ENCODE data around the gene FUBP1. TPM values are rescaled to one million over a fixed set of nuclear protein-coding genes. Genes with fewer than 3 reads are reported as not detected.

The FUBP1 gene
- total and polyA plus RNA-seq, 4 donors: 18.3 to 142 (median 78.9) TPM

- Histone ChIP-seq H3K4me1 (ENCODE audit: control insufficient read depth in 1 of 2, insufficient read depth in 2 of 2, low read length in 2 of 2) (no peaks in the 10 kb centered on the region), H3K36me3 (ENCODE audit: control insufficient read depth in 1 of 2, insufficient read depth in 2 of 2, low read length in 1 of 2) (peaks cover 4 to 15% of the 10 kb centered on the region in 2 donors), H3K9me3 (ENCODE audit: control insufficient read depth, low read length) (no peaks in the 10 kb centered on the region), H3K27ac (ENCODE audit: low read depth in 1 of 2, low read length in 2 of 2) (no peak overlapping the region), H3K27me3 (ENCODE audit: control insufficient read depth in 1 of 2, insufficient read depth in 2 of 2, low read length in 1 of 2) (no peaks in the 10 kb centered on the region), H3K4me3 (ENCODE audit: low read length in 2 of 2) (no peak overlapping the region)
- intact Hi-C loops (cut with DNase I): no loop called here
- DNase-seq (no peak), ATAC-seq (ENCODE audit: low FRiP score) (no peak)
- WGBS, 2 donors: 89 to 91% methylated on average over 3 of the region's 3 CpGs
Observed at GRCh38 chr1:77966291-77966690, 12.6 kb downstream of the FUBP1 start.

GRCh38 chr1:77961392-77961791, 17.5 kb downstream of the FUBP1 start:
- Histone ChIP-seq H3K4me1 (ENCODE audit: control insufficient read depth in 1 of 2, insufficient read depth in 2 of 2, low read length in 2 of 2) (no peaks in the 10 kb centered on the region), H3K36me3 (ENCODE audit: control insufficient read depth in 1 of 2, insufficient read depth in 2 of 2, low read length in 1 of 2) (peaks cover 9 to 20% of the 10 kb centered on the region in 2 donors), H3K27me3 (ENCODE audit: control insufficient read depth in 1 of 2, insufficient read depth in 2 of 2, low read length in 1 of 2) (no peaks in the 10 kb centered on the region), H3K27ac (ENCODE audit: low read depth in 1 of 2, low read length in 2 of 2) (no peak overlapping the region), H3K9me3 (ENCODE audit: control insufficient read depth, low read length) (no peaks in the 10 kb centered on the region), H3K4me3 (ENCODE audit: low read length in 2 of 2) (no peak overlapping the region)
- no peak for ATAC-seq (ENCODE audit: low FRiP score)
- intact Hi-C loops (cut with DNase I): no loop called here
- DNase-seq: no peak
- 73 to 74% methylated on average over 2 of the region's 2 CpGs for WGBS, 2 donors

GRCh38 chr1:77958850-77959249, 20.0 kb downstream of the FUBP1 start:
- ATAC-seq (ENCODE audit: low FRiP score) (no peak), DNase-seq (no peak)
- H3K36me3 ChIP-seq (ENCODE audit: control insufficient read depth in 1 of 2, insufficient read depth in 2 of 2, low read length in 1 of 2): peaks cover 8 to 10% of the 10 kb centered on the region in 2 donors
- no peak overlapping the region for H3K27ac ChIP-seq (ENCODE audit: low read depth in 1 of 2, low read length in 2 of 2)
- intact Hi-C loops (cut with DNase I): no loop called here
- no peaks in the 10 kb centered on the region for H3K9me3 ChIP-seq (ENCODE audit: control insufficient read depth, low read length)
- 90 to 92% methylated on average over 2 of the region's 2 CpGs for WGBS, 2 donors
- no peaks in the 10 kb centered on the region for H3K27me3 ChIP-seq (ENCODE audit: control insufficient read depth in 1 of 2, insufficient read depth in 2 of 2, low read length in 1 of 2)
- no peaks in the 10 kb centered on the region for H3K4me1 ChIP-seq (ENCODE audit: control insufficient read depth in 1 of 2, insufficient read depth in 2 of 2, low read length in 2 of 2)
- no peak overlapping the region for H3K4me3 ChIP-seq (ENCODE audit: low read length in 2 of 2)

- no peak for DNase-seq
- Histone ChIP-seq H3K36me3 (ENCODE audit: control insufficient read depth in 1 of 2, insufficient read depth in 2 of 2, low read length in 1 of 2) (peaks cover 8 to 10% of the 10 kb centered on the region in 2 donors), H3K4me3 (ENCODE audit: low read length in 2 of 2) (no peak overlapping the region), H3K4me1 (ENCODE audit: control insufficient read depth in 1 of 2, insufficient read depth in 2 of 2, low read length in 2 of 2) (no peaks in the 10 kb centered on the region), H3K27ac (ENCODE audit: low read depth in 1 of 2, low read length in 2 of 2) (no peak overlapping the region), H3K27me3 (ENCODE audit: control insufficient read depth in 1 of 2, insufficient read depth in 2 of 2, low read length in 1 of 2) (no peaks in the 10 kb centered on the region), H3K9me3 (ENCODE audit: control insufficient read depth, low read length) (no peaks in the 10 kb centered on the region)
- no peak for ATAC-seq (ENCODE audit: low FRiP score)
- intact Hi-C loops (cut with DNase I): no loop called here
Observed at GRCh38 chr1:77958391-77958790, 20.5 kb downstream of the FUBP1 start.

- WGBS, 2 donors: 64 to 68% methylated on average over 3 of the region's 3 CpGs
- ATAC-seq (ENCODE audit: low FRiP score) (no peak), DNase-seq (no peak)
- H3K27ac ChIP-seq (ENCODE audit: low read depth in 1 of 2, low read length in 2 of 2): no peak overlapping the region
- no peaks in the 10 kb centered on the region for H3K9me3 ChIP-seq (ENCODE audit: control insufficient read depth, low read length)
- H3K36me3 ChIP-seq (ENCODE audit: control insufficient read depth in 1 of 2, insufficient read depth in 2 of 2, low read length in 1 of 2): peaks cover 6 to 10% of the 10 kb centered on the region in 2 donors
- no peaks in the 10 kb centered on the region for H3K4me1 ChIP-seq (ENCODE audit: control insufficient read depth in 1 of 2, insufficient read depth in 2 of 2, low read length in 2 of 2)
- H3K27me3 ChIP-seq (ENCODE audit: control insufficient read depth in 1 of 2, insufficient read depth in 2 of 2, low read length in 1 of 2): no peaks in the 10 kb centered on the region
- no peak overlapping the region for H3K4me3 ChIP-seq (ENCODE audit: low read length in 2 of 2)
- intact Hi-C loops (cut with DNase I): no loop called here
Observed at GRCh38 chr1:77956464-77956863, 22.4 kb downstream of the FUBP1 start.

- Histone ChIP-seq H3K4me3 (ENCODE audit: low read length in 2 of 2) (no peak overlapping the region), H3K27ac (ENCODE audit: low read depth in 1 of 2, low read length in 2 of 2) (no peak overlapping the region), H3K9me3 (ENCODE audit: control insufficient read depth, low read length) (no peaks in the 10 kb centered on the region), H3K36me3 (ENCODE audit: control insufficient read depth in 1 of 2, insufficient read depth in 2 of 2, low read length in 1 of 2) (peaks cover 10% of the 10 kb centered on the region in 2 donors), H3K27me3 (ENCODE audit: control insufficient read depth in 1 of 2, insufficient read depth in 2 of 2, low read length in 1 of 2) (no peaks in the 10 kb centered on the region), H3K4me1 (ENCODE audit: control insufficient read depth in 1 of 2, insufficient read depth in 2 of 2, low read length in 2 of 2) (no peaks in the 10 kb centered on the region)
- ATAC-seq (ENCODE audit: low FRiP score) (no peak), DNase-seq (no peak)
- 49 to 56% methylated on average over 3 of the region's 3 CpGs for WGBS, 2 donors
- intact Hi-C loops (cut with DNase I): no loop called here
Observed at GRCh38 chr1:77955709-77956108, 23.2 kb downstream of the FUBP1 start.

- no peak overlapping the region for H3K4me3 ChIP-seq (ENCODE audit: low read length in 2 of 2)
- WGBS, 2 donors: 83 to 89% methylated on average over 2 of the region's 2 CpGs
- intact Hi-C loops (cut with DNase I): loop anchor here in 1 of 2 donors (5.0 kb wide), 1 partner anchor 37 kb away; no protein-coding TSS in a partner anchor
- no peak overlapping the region for H3K27ac ChIP-seq (ENCODE audit: low read depth in 1 of 2, low read length in 2 of 2)
- no peaks in the 10 kb centered on the region for H3K4me1 ChIP-seq (ENCODE audit: control insufficient read depth in 1 of 2, insufficient read depth in 2 of 2, low read length in 2 of 2)
- H3K36me3 ChIP-seq (ENCODE audit: control insufficient read depth in 1 of 2, insufficient read depth in 2 of 2, low read length in 1 of 2): peaks cover 6 to 7% of the 10 kb centered on the region in 2 donors
- H3K9me3 ChIP-seq (ENCODE audit: control insufficient read depth, low read length): no peaks in the 10 kb centered on the region
- H3K27me3 ChIP-seq (ENCODE audit: control insufficient read depth in 1 of 2, insufficient read depth in 2 of 2, low read length in 1 of 2): no peaks in the 10 kb centered on the region
- ATAC-seq (ENCODE audit: low FRiP score) (no peak), DNase-seq (no peak)
Observed at GRCh38 chr1:77954521-77954920, 24.4 kb downstream of the FUBP1 start.

- Histone ChIP-seq H3K4me1 (ENCODE audit: control insufficient read depth in 1 of 2, insufficient read depth in 2 of 2, low read length in 2 of 2) (peaks cover 0 to 2% of the 10 kb centered on the region in 2 donors), H3K27ac (ENCODE audit: low read depth in 1 of 2, low read length in 2 of 2) (no peak overlapping the region), H3K9me3 (ENCODE audit: control insufficient read depth, low read length) (no peaks in the 10 kb centered on the region), H3K27me3 (ENCODE audit: control insufficient read depth in 1 of 2, insufficient read depth in 2 of 2, low read length in 1 of 2) (no peaks in the 10 kb centered on the region), H3K36me3 (ENCODE audit: control insufficient read depth in 1 of 2, insufficient read depth in 2 of 2, low read length in 1 of 2) (peaks cover 4 to 7% of the 10 kb centered on the region in 2 donors), H3K4me3 (ENCODE audit: low read length in 2 of 2) (no peak overlapping the region)
- ATAC-seq (ENCODE audit: low FRiP score) (no peak), DNase-seq (no peak)
- intact Hi-C loops (cut with DNase I): loop anchor here in 1 of 2 donors (5.0 kb wide), 1 partner anchor 37 kb away; no protein-coding TSS in a partner anchor
- 94 to 97% methylated on average over 3 of the region's 3 CpGs for WGBS, 2 donors
Observed at GRCh38 chr1:77953907-77954306, 25.0 kb downstream of the FUBP1 start.

GRCh38 chr1:77951328-77951727, 27.5 kb downstream of the FUBP1 start:
- WGBS, 2 donors: 99 to 100% methylated on average over 1 of the region's 1 CpG
- ATAC-seq (ENCODE audit: low FRiP score): no peak
- Histone ChIP-seq H3K4me1 (ENCODE audit: control insufficient read depth in 1 of 2, insufficient read depth in 2 of 2, low read length in 2 of 2) (peaks cover 0 to 2% of the 10 kb centered on the region in 2 donors), H3K36me3 (ENCODE audit: control insufficient read depth in 1 of 2, insufficient read depth in 2 of 2, low read length in 1 of 2) (peaks cover 4 to 5% of the 10 kb centered on the region in 2 donors), H3K9me3 (ENCODE audit: control insufficient read depth, low read length) (no peaks in the 10 kb centered on the region), H3K4me3 (ENCODE audit: low read length in 2 of 2) (no peak overlapping the region), H3K27ac (ENCODE audit: low read depth in 1 of 2, low read length in 2 of 2) (no peak overlapping the region), H3K27me3 (ENCODE audit: control insufficient read depth in 1 of 2, insufficient read depth in 2 of 2, low read length in 1 of 2) (no peaks in the 10 kb centered on the region)
- DNase-seq: no peak
- intact Hi-C loops (cut with DNase I): loop anchor here in 1 of 2 donors (5.0 kb wide), 1 partner anchor 34 kb away; no protein-coding TSS in a partner anchor

Measured in aorta (tissue), 5 donors.